Activated CD4-positive, alpha-beta T cell treated with anti-CD3 and anti-CD28 coated beads, Interleukin-10, Interleukin-2, amounts not matched to agents 100 ng/mL and 50 ng/mL, durations not matched to agents 16 hours and 8 hours (primary cell): Measurements from ENCODE around the gene PRAMEF5.
A peak's percentile ranks its signal among the peaks of the same experiment; 100 is the strongest.
"Not testable (repeated sequence)": the region's sequence is repeated elsewhere in the genome, so short reads cannot be mapped to it uniquely, and the experiment has no call there.

Experiments used
- DNase-seq: peaks from one replicate; pipeline ENCODE4 v3.0.0-alpha.2; 2020

PRAMEF5 gene

DNA sequence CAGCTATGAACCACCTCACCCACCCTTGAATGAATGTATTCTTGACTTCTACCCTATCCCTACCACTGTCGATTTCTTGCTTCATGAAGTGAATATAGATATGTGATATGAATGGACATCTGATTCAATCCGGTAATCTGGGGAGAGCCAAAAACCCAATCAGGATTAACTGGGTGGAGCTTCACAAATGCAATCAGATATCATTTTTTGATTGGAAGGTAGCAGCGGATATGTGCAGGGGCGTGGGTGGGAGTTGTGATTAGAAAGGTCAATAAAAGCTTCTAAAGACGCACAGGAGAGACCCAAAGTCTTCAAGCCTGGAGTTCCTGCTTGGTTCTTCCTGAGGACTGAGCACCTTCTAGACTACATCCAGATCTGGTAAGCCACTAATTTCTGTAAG is at the start of gene PRAMEF5:
PRAMEF5 (plus strand) TSS at position 301 of the 400 bp plus-strand sequence. CDS start 5,071 bp downstream, outside the sequence.
- DNase-seq, result not testable (repeated sequence)

DNA sequence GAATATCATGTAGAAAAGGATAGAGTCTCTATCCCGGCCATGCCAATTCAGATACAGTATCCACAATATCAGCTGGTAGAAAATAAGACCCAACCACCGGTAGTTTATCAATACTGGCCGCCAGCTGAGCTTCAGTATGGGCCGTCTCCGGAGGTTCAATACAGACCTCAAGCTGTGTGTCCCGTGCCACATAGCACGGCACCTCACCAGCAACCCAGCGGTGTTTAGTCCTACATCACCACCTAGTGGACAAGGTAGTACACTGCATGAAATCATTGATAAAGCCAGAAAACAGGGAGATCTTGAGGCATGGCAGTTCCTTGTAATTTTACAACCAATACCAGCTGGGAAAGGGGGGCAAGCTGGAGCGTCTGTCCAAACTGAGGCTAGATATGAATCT is 45.3 kb upstream of the PRAMEF5 start:
- not testable (repeated sequence) for DNase-seq

DNA sequence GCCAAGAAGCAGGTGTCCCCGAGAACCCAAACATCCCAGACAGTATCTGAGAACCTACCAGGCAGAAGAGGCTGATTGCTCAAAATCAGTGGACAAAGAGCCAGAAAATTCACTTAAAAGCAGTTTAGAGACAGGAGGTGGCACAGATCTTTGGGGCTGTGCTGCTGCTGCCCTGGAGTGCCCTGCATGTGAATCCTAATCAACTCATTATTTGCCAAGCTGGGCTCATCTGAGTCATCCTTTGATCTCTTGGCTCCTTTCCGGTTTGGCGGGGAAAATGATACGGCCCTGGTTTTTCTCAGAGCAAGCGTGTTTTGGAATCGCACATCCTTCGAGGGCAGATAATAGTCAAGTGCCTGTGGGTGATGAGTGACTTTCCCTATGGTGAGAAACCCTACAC is 37.4 kb upstream of the PRAMEF5 start:
- DNase-seq, result not testable (repeated sequence)

DNA sequence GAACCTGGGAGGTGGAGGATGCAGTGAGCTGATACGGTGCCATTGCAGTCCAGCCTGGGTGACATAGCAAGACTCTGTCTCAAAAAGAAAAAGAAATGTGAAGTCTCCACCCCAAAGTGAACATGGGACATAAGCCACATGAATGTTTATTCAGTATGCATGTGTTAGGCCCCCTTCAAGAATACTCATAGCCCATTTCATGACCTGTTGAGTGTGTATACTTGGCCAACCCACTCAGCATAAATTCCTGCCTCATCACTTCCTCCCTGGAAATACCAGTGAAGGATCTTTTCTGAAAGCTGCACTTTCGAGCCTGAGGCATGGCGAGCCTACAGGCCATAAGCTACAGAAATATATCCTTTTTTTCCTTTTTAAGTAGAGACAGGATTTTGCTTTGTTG is 34.8 kb upstream of the PRAMEF5 start:
- not testable (repeated sequence) for DNase-seq

DNA sequence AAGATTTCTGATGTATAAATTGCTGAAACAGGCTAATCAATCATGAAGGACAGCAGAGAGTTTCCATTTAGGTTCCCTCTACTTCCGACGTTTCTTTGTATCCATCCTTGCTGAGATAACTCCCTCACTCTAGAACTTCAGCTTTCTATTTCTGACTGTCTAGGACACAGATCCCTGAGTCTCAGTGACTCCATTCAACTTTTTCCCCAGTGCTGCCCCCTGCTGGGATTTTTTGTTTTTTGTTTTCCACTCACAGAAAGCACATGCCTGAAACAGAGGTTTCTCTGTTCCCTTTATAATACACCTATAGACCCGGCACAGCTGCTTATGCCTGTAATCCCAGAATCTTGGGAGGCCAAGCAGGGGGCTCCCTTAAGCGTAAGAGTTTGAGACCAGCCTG is 31.2 kb upstream of the PRAMEF5 start:
- not testable (repeated sequence) for DNase-seq

DNA sequence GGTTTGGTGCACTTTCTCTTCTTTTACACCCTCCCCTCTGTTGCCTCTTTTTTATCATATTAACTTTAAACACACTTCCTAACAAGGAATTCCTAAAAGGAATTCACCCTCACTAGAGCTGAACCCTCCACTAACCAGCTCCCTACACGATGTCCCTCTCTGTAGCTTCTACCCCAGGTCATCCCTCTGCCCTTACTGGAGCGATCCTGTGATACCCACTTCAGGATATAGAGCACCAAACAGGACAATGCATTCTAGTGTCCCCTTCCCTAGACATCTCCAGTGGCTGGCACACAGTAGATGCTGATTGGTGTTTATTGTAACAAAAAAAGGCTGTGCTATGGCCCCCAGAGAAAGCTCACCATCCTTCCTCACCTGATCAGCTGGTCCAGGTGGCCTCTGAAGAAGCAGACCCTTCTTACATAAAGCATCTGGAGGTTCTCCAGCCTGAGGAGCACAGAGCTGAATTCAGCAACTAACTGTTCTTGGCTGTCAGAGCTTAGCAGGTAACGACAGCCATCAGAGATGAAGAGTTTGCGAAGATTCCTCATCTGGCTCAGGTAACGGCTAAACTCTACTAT is 29.4 kb upstream of the PRAMEF5 start:
- DNase-seq, result no peak

DNA sequence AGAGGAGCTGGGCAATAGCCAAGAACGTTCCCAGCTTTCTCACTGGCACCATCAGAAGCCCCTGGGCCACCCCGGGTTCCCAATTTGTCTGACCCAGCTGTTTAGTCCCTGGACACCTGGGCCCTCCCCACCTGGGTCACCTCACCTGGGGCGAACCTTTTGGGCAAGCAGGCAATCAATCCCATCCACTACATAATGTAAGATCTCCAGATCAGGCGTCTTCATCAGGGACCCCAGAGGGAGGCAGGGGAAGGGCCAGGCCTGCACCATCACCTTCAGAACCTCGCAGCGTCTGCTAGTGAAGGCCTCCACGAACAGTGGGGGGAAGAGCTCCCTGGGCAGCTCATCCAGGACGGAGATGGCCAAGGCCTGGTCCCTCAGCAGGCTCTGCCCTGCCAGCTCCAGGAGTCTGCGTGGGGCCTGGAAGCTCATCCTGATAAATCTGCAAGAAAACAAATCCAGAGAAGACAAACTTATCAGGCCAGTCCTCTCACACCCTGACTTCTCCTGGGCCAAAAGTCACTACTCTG is 28.3 kb upstream of the PRAMEF5 start, which contains the start of gene PRAMEF18:
PRAMEF18 (minus strand) TSS at position 480 of the 530 bp plus-strand sequence; CDS start at position 432, 48 bp downstream.
- not testable (repeated sequence) for DNase-seq

DNA sequence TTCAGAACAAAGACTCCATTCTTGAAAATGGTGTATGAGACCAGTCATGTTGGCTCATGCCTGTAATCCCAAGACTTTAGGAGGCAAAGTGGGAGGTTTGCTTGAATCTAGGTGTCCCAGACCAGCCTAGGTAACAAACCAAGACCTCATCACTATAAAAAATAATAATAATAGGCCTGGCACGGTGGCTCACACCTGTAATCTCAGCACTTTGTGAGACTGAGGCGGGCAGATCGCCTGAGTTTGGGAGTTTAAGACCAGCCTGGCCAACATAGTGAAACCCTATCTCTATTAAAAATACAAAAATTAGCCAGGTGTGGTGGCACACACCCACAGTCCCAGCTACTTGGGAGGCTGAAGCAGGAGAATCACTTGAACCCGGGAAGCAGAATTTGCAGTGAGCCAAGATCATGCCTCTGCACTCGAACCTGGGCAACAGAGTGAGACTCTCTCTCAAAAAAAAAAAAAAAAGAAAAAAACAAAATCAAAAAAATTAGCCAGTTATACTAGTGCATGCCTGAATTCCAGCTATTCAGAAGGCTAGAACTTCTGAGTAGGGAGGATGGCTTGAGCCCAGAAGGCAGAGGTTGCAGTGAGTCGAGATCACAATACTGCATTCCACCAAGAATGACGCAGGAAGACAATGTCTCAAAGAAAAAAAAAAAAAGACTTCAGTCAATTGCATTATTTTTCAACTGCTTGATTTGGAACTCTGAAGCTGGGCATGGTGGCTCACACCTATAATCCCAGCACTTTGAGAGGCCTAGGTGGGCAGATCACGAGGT is 26.5 kb upstream of the PRAMEF5 start:
- not testable (repeated sequence) for DNase-seq

DNA sequence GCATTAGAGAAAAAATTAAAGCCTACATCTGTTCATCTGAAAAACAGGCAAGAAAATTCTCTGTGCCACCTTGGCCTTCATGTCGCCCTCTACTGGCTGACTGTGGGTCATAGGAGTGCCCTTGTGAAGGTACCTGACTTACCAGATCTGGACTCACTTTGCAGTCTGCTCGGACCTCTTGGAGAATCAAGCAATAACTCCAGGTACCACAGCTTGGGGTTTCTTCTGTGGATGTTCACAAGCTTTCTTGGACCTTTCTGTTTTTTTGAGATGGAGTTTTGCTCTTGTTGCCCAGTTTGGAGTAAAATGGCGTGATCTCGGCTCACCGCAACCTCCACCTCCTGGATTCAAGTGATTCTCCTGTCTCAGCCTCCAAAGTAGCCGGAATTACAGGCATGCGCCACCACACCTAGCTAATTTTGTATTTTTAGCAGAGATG is 25.6 kb upstream of the PRAMEF5 start:
- peak; percentile 60 for DNase-seq

DNA sequence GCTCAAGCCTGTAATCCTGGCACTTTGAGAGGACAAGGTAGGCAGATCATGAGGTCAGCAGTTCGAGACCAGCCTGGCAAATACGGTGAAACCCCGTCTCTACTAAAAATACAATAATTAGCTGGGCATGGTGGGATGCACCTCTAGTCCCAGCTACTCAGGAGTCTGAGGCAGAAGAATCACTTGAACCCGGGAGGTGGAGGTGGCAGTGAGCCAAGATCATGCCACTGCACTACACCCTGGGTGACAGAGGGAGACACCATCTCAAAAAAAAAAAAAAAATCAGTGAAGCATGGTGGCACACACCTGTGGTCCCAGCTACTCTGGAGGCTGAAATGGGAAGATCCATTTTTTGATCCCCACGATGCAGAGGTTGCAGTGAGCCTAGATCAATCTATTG is 23.9 kb upstream of the PRAMEF5 start:
- DNase-seq, result not testable (repeated sequence)

DNA sequence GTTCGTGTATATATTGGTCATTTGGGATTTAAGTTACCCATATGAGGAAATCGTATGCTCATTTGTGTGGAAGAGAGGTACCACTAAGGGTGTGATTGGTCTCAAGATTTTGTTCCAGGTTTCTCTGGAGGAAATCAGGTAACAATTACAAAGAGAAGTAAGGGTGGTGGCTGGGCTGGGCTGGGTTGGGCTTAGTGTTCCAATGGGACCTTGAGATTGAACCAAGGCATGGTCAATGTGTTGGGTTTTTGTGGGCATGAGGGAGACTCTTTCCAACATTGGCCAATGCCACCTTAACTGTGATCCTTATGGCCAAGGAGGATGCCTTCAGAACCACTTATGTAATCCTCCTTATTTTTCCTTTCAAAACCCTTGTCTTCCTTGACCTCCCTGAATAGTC is 23.4 kb upstream of the PRAMEF5 start:
- DNase-seq, result not testable (repeated sequence)

DNA sequence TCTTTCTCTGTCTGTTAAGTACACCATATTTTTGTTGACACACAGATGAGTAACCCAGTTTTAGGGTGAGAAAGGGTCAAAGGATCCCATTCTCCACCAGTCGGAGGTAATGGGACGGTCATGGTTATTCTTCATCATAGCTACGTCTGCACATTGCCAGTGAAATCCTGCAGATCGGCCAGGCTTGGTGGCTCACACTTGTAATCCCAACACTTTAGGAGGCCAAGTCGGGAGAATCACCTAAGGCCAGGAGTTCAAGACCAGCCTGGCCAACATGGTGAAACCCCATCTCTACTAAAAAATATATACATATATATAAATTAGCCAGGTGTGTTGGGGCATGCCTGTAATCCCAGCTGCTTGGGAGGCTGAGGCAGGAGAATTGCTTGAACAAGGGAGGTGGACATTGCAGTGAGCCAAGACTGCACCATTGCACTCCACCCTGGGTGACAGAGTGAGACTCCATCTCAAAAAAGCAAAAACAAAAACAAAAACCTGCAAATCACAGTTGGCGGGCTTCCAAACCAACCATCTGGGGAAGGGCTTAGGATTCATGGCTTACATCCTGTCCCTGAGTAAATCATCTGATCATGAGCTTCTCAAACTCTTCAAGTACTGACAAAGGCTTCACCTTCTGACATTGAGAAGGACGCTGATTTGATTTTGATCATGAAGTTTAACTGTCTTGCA is 22.8 kb upstream of the PRAMEF5 start:
- not testable (repeated sequence) for DNase-seq

DNA sequence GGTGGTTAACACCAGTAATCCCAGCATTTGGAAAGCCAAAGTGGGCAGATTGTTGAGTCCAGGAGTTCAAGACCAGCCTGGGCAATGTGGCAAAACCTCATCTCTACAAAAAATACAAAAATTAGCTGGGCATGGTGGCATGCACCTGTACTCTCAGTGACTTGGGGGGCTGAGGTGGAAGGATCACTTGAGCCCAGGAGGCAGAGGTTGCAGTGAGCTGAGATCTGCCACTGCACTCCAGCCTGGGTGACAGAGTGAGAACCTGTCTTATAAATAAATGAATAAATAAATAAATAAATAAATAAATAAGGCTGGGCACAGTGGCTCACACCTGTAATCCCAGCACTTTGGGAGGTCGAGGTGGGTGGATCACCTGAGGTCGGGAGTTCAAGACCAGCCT is 21.9 kb upstream of the PRAMEF5 start:
- not testable (repeated sequence) for DNase-seq

DNA sequence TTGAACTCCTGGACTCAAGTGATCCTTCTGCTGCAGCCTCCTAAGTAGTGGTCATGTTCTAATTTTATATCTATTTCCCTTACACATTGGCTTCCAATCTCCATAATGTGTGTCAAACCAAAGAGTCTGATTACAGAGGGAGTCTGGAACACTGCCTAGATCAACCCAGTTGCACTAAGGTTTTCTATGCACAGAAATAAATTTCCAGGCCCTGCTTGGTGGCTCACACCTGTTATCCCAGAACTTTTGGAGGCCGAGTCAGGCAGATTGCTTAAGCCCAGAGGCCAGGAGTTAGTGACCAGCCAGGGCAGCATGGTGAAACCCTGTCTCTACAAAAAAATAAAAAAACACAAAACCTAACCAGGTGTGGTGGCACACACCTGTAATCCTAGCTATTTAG is 19.9 kb upstream of the PRAMEF5 start:
- not testable (repeated sequence) for DNase-seq

DNA sequence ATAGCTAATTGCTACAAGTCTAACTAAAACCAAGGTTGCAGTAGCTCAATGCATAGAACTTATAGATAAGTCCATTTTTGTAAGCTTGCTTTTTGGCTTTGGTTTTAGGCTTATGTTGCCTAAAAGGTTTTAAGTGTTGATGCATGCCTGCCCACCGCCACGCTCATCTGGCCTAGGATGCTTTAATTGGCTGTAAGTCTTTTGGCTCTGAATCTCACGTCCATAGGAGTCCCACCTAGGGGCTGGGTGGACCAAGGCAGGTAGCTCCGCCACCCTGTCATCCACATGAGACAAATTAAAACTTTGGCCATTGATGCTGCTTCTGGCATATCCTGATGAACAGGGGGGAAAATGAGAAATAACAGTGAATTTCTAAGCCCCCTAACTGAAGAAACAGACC is 16.4 kb upstream of the PRAMEF5 start:
- not testable (repeated sequence) for DNase-seq

DNA sequence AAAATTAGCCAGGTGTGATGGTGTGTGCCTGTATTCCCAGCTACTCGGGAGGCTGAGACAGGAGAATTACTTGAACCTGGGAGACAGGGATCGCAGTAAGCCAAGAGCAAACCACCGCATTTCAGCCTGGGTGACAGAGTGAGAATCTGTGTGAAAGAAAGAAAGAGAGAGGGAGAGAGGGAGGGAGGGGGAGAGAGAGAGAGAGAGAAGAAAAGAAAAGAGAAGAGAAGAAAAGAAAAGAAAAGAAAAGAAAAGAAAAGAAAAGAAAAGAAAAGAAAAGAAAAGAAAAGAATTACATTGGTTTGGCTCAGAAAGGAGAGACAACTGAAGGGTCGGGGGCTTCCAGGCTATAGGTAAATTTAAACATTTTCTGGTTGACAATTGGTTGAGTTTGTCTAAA is 14.4 kb upstream of the PRAMEF5 start:
- not testable (repeated sequence) for DNase-seq

DNA sequence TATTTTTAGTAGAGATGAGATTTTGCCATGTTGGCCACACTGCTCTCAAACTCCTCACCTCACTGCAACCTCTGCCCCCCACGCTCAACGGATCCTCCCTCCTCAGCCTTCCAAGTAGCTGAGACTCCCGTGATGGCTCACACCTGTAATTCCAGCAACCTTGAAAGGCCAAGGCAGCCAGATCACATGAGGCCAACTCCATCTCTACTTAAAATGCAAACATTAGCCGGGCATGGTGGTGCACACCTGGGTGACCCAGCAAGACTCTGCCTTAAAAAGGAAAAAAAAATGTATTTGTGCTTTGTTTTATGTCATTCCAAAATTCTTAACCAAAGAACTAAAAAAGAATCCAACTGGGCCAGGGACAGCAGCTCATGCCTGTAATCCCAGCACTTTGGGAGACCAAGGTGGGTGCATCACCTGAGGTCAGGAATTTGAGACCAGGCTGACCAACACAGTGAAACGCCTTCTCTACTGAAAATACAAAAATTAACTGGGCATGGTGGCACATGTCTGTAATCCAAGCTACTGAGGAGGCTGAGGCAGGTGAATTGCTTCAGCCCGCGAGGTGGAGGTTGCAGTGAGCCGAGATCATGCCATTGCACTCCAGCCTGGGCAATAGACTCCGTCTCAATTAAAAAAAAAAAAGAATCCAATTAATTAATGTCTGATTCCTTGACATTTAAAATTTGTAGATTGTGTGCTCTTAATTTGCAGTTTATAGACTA is 10.3 kb upstream of the PRAMEF5 start:
- not testable (repeated sequence) for DNase-seq

DNA sequence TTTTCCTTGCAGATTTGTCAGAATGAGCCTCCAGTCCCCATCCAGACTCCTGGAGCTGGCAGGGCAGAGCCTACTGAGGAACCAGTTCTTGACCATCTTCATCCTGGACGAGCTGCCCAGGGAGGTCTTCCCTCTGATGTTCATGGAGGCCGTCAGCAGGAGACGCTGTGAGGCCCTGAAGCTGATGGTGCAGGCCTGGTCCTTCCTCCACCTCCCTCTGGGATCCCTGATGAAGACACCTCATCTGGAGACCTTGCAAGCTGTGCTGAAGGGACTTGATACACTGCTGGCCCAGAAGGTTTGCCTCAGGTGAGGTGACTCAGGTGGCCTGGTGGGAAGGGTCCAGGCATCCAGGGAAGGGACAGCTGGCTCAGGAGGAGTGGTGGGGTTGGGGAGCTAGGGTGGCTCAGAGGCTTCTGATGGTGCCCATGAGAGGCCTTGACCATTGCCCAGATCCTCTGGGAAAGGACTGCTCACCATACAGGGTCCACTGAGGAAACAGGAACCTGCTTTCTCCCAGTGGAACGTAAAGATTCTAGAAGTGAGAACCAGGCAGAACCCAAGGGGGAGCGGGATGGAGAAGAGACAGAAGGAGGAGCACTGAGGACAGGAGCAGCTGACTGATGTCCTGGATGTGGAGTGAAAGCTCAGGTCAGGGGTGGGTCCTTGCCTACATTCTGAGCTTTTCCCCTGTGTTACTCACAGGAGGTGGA is 8.0 kb upstream of the PRAMEF5 start:
- not testable (repeated sequence) for DNase-seq

DNA sequence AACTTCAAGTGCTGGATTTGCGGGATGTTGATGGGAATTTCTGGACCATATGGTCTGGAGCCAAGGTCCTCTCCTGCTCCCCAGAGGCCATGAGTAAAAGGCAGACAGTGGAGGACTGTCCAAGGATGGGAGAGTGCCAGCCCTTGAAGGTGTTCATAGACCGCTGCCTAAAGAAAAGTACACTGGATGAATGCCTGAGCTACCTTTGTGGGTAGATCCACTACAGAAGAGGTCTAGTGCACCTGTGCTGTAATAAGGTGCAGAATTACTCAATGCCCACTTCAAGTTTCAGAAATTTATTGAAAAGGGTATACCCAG is 7.5 kb upstream of the PRAMEF5 start:
- DNase-seq, result not testable (repeated sequence)

DNA sequence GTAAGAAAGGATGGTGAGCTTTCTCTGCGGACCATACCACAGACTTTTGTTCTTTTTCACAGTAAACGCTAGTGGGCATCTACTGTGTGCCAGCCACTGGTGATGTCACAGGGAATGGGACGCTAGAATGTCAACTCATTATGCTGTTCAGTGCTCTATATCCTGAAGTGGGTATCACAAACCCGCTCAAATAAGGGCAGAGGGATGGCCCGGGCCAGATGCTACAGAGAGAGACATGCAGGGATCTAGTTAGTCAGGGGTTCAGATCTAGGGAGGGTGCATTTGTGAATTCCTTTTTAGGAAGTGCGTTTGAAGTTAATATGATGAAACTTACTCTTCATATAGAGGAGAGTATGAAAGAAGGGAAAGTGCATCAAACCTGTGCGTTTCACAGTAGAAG is 6.9 kb upstream of the PRAMEF5 start:
- DNase-seq, result not testable (repeated sequence)

DNA sequence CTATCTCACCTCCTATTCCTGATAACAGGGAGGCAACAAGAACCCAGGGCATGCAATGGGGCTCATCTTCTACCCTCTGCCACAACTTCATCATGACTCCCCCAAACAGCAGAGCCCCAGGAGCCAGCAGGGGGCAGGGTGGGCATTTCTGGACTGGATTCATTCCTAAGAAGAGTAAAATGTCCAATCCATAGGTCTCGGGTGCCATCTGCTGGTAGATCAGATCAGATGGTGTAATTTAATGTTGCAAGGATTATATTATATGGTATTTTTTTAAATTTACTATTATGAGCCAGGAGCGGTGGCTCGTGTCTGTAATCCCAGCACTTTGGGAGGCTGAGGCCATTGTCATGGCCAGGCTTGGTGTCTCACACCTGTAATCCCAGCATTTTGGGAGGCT is 11.1 kb downstream of the PRAMEF5 start:
- not testable (repeated sequence) for DNase-seq

DNA sequence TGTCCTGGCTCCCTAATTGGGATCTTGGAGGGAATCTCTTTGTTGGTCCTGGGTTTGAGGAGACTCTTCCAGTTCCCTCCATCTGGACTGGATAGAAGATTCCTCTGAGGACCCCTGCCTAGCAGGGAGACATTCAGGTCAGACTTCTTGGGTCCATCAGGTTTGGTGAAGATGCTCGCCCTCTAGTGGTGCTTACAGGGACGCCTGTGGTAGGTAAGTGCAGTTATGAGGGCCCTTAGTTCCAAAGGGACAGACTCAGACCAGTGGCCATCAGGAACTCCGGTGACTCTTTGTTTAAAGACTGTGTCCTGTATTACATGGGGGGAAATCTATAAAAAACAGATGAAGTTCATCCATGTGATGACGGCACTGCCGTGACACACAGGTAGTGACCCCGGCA is 23.0 kb downstream of the PRAMEF5 start:
- not testable (repeated sequence) for DNase-seq
